ENCODE results near the gene CDH4. TPM values are rescaled to one million over a fixed set of nuclear protein-coding genes. Genes with fewer than 3 reads are reported as not detected.

CDH4 gene
- total and polyA plus RNA-seq, 2 donors (not counting 3 experiments of a cell fraction or from before 2014, with no cell fraction given): 0.17 to 0.51 TPM

DNA sequence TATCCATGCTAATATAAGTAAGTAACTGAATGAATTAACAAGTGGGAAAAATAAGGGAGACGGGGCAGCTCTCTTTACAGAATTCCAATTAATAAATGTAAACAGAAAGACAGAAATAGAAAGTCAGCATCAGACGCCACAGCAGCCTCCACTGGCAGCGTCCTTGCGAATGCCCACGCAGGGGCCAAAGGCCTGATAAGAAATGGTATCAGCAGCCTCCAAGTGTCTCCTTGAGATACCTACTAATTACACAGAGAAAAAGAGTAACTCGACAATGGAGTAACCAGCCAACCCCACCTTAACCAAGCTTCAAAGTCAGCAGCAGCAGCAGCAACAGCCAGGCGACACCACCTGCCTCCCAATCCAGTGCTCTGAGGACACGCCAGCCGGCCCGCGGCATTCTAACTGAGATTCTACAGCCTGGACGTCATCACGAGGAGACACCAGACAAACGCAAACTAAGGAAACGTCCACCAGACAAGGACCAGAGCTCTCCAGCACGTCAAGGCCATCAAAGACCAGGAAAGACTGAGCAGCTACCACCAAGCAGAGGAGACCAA, 734.8 kb downstream of the CDH4 start:
- Histone ChIP-seq H3K4me1 (ENCODE audit: control insufficient read depth, extremely low read depth, insufficient read depth, low read length) (no peaks in the 10 kb centered on the region), H2AFZ (ENCODE audit: low read depth, low read length) (no peak overlapping the region), H4K20me1 (replicated peaks; ENCODE audit: control insufficient read depth, extremely low read depth, insufficient read depth, low read length) (no peaks in the 10 kb centered on the region), H3K27me3 (ENCODE audit: control insufficient read depth in 2 of 2, insufficient read depth in 2 of 2, low read length in 2 of 2) (no peaks in the 10 kb centered on the region), H3K9me3 (replicated peaks; ENCODE audit: control insufficient read depth, insufficient read depth, low read length) (no peaks in the 10 kb centered on the region), H3K9me1 (replicated peaks; ENCODE audit: control insufficient read depth, extremely low read depth, insufficient read depth, low read length) (no peaks in the 10 kb centered on the region), H3K36me3 (ENCODE audit: control insufficient read depth in 2 of 2, extremely low read depth in 1 of 2, insufficient read depth in 2 of 2, low read length in 2 of 2) (peaks cover 0 to 14% of the 10 kb centered on the region in 2 experiments), H3K4me2 (ENCODE audit: insufficient read depth, low read length) (no peak overlapping the region), H3K4me3 (replicated peaks in 1 of 3; ENCODE audit: insufficient read depth in 1 of 3, low read depth in 1 of 3, low read length in 3 of 3) (no peak overlapping the region), H3K27ac (ENCODE audit: insufficient read depth, low read depth, low read length) (no peak overlapping the region), H3K79me2 (ENCODE audit: control insufficient read depth, insufficient read depth, low read length) (no peaks in the 10 kb centered on the region), H3K9ac (replicated peaks; ENCODE audit: extremely low read depth, insufficient read depth, low read length) (no peak overlapping the region)
- DNase-seq (ENCODE audit: low read depth, low spot score): no peak
- CTCF ChIA-PET: no interaction called here
- TF ChIP-seq POLR2A (IDR thresholded peaks at IDR 0.05; ENCODE audit: low read depth, low read length): no peak
- no peak for TF ChIP-seq MYC (IDR thresholded peaks at IDR 0.05; ENCODE audit: low read depth, low read length)
- no peak for TF ChIP-seq JUN (IDR thresholded peaks at IDR 0.05; ENCODE audit: borderline replicate concordance, insufficient read depth, insufficient read length, low read depth)
- no peak for TF ChIP-seq POLR2AphosphoS5 (IDR thresholded peaks at IDR 0.05; ENCODE audit: insufficient read depth, low read depth, low read length)
- TF ChIP-seq FOS (IDR thresholded peaks at IDR 0.05; ENCODE audit: borderline replicate concordance, insufficient read depth, low read length): no peak
- TF ChIP-seq, protein P1, sequence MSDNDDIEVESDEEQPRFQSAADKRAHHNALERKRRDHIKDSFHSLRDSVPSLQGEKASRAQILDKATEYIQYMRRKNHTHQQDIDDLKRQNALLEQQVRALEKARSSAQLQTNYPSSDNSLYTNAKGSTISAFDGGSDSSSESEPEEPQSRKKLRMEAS (IDR thresholded peaks at IDR 0.05; ENCODE audit: insufficient read depth, insufficient read length): no peak
- TF ChIP-seq GATA2 (IDR thresholded peaks at IDR 0.05; ENCODE audit: insufficient read depth, insufficient read length, low read depth, low read length): no peak
- TF ChIP-seq, protein P2, sequence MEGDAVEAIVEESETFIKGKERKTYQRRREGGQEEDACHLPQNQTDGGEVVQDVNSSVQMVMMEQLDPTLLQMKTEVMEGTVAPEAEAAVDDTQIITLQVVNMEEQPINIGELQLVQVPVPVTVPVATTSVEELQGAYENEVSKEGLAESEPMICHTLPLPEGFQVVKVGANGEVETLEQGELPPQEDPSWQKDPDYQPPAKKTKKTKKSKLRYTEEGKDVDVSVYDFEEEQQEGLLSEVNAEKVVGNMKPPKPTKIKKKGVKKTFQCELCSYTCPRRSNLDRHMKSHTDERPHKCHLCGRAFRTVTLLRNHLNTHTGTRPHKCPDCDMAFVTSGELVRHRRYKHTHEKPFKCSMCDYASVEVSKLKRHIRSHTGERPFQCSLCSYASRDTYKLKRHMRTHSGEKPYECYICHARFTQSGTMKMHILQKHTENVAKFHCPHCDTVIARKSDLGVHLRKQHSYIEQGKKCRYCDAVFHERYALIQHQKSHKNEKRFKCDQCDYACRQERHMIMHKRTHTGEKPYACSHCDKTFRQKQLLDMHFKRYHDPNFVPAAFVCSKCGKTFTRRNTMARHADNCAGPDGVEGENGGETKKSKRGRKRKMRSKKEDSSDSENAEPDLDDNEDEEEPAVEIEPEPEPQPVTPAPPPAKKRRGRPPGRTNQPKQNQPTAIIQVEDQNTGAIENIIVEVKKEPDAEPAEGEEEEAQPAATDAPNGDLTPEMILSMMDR (IDR thresholded peaks at IDR 0.05; ENCODE audit: extremely low read depth in 1 of 2, insufficient read depth in 1 of 2, low read depth in 1 of 2, low read length in 2 of 2): no peak
- TF ChIP-seq EZH2 (IDR thresholded peaks at IDR 0.05; ENCODE audit: borderline replicate concordance, low read depth, low read length, severe bottlenecking): no peak
- dilution Hi-C loops (cut with MboI; ENCODE audit: extremely low pct_ligation_motif_present, low sequenced_read_pairs): no loop called here
- no TSS peak for BruUV-seq (replicated peaks)
- POLR2A ChIA-PET: no interaction called here
- FAIRE-seq: no peak
- intact Hi-C loops (cut with micrococcal nuclease): no loop called here

Data from endothelial cell of umbilical vein (primary cell).